OCI-LY1 (cell line): ENCODE results near the gene ROCK2.

Experiments used
- H2AFZ ChIP-seq: fragments of 200-600 bp; sonication (generic), shearing (Covaris generic); 2 replicates; pipeline ENCODE4 v1.6.0; 2014; ENCODE audit warnings: antibody characterized with exemption, mild to moderate bottlenecking, low read length
- H3F3A ChIP-seq: fragments of 200-600 bp; sonication (generic), shearing (Covaris generic); 2 replicates; pipeline ENCODE4 v1.6.0; 2014; ENCODE audit warnings: mild to moderate bottlenecking, antibody characterized with exemption, low read length, moderate library complexity; ENCODE audit not compliant: insufficient read depth
- H3K27ac ChIP-seq: fragments of 200-600 bp; sonication (generic); 2 replicates; pipeline ENCODE4 v1.5.1; 2014; ENCODE audit warnings: low read length, mixed run types, mild to moderate bottlenecking, low read depth; ENCODE audit not compliant: poor library complexity, severe bottlenecking
- H3K27me3 ChIP-seq: fragments of 200-600 bp; sonication (generic); 2 replicates; pipeline ENCODE4 v1.6.0; 2014; ENCODE audit warnings: antibody characterized with exemption, mild to moderate bottlenecking, low read length, moderate library complexity; ENCODE audit not compliant: insufficient read depth
- H3K36me3 ChIP-seq: fragments of 200-600 bp; sonication (generic); 2 replicates; pipeline ENCODE4 v1.6.1; 2014; ENCODE audit warnings: mild to moderate bottlenecking, antibody characterized with exemption, low read length, moderate library complexity, mixed read lengths; ENCODE audit not compliant: insufficient read depth
- H3K4me1 ChIP-seq: fragments of 200-600 bp; sonication (generic); 2 replicates; pipeline ENCODE4 v1.5.1; 2014; ENCODE audit warnings: mild to moderate bottlenecking, low read length, moderate library complexity; ENCODE audit not compliant: insufficient read depth, severe bottlenecking
- H3K4me2 ChIP-seq: fragments of 200-600 bp; sonication (generic), shearing (Covaris generic); 2 replicates; pipeline ENCODE4 v1.6.1; 2014; ENCODE audit warnings: low read length
- H3K4me3 ChIP-seq: fragments of 200-600 bp; sonication (generic); 2 replicates; pipeline ENCODE4 v1.5.1; 2014; ENCODE audit warnings: low read length, low read depth, mild to moderate bottlenecking, mixed read lengths; ENCODE audit not compliant: poor library complexity, severe bottlenecking
- H3K79me2 ChIP-seq: fragments of 200-600 bp; shearing (Covaris generic); 2 replicates; pipeline ENCODE4 v1.6.1; 2016; ENCODE audit warnings: mixed run types, low read length, mixed read lengths; ENCODE audit not compliant: insufficient read depth
- H3K9ac ChIP-seq: fragments of 200-600 bp; sonication (generic), shearing (Covaris generic); 2 replicates; pipeline ENCODE4 v1.6.1; 2014; ENCODE audit warnings: mild to moderate bottlenecking, low read length, mixed read lengths
- H3K9me2 ChIP-seq: fragments of 200-600 bp; sonication (generic), shearing (Covaris generic); 2 replicates; pipeline ENCODE4 v1.6.1; 2014; ENCODE audit warnings: low read depth, mild to moderate bottlenecking, low read length, mixed read lengths
- H3K9me3 ChIP-seq: fragments of 200-600 bp; shearing (Covaris generic); 2 replicates; pipeline ENCODE4 v1.6.1; 2014; ENCODE audit warnings: low read length, mixed read lengths
- H4K20me1 ChIP-seq: fragments of 200-600 bp; sonication (generic), shearing (Covaris generic); 2 replicates; pipeline ENCODE4 v1.6.0; 2016; ENCODE audit warnings: mild to moderate bottlenecking, low read length; ENCODE audit not compliant: insufficient read depth
- CTCF ChIP-seq: fragments of 200-600 bp; sonication (generic), shearing (Covaris generic); IDR thresholded peaks from 2 replicates; pipeline ENCODE4 v1.5.1; 2017; ENCODE audit warnings: mild to moderate bottlenecking, antibody characterized with exemption, low read length, moderate library complexity, mixed read lengths
- EZH2 ChIP-seq: fragments of 200-600 bp; sonication (generic), shearing (Covaris generic); IDR thresholded peaks from 2 replicates; pipeline ENCODE4 v1.8.0; 2017; ENCODE audit warnings: borderline replicate concordance, mixed run types, mild to moderate bottlenecking, antibody characterized with exemption, low read length, moderate library complexity, mixed read lengths

ROCK2 gene

DNA sequence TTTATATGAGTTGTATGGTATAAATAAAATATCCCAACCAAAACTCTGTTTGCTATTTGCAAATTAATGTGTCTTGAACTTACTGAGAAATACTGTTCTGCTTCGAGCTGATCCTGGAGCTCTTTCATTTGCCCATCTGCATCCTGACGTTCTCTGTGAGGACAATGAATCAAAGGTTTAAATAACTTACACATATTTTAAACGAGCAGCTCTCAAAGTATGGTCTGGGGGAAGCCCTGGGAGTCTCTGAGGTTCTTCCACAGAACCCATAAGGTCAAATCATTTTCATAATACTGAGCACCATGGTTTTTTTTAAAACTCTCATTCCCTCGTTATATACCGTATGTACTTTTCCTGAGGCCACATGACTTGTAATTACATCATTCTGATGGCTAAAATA is 142.5 kb downstream of the ROCK2 start:
- H3K27ac ChIP-seq: no peak overlapping the region
- H3K9me2 ChIP-seq: no peaks in the 10 kb centered on the region
- no peaks in the 10 kb centered on the region for H3K27me3 ChIP-seq
- H3F3A ChIP-seq: no peaks in the 10 kb centered on the region
- H3K4me1 ChIP-seq: no peaks in the 10 kb centered on the region
- peaks cover 15% of the 10 kb centered on the region; the same call in 1 of the 2 replicates for H3K36me3 ChIP-seq
- no peaks in the 10 kb centered on the region for H3K9me3 ChIP-seq
- H4K20me1 ChIP-seq: no peaks in the 10 kb centered on the region
- H2AFZ ChIP-seq: no peak overlapping the region
- no peaks in the 10 kb centered on the region for H3K79me2 ChIP-seq
- no peak overlapping the region for H3K9ac ChIP-seq
- no peak overlapping the region for H3K4me3 ChIP-seq
- TF ChIP-seq CTCF (no peak), EZH2 (no peak)
- H3K4me2 ChIP-seq: no peak overlapping the region

DNA sequence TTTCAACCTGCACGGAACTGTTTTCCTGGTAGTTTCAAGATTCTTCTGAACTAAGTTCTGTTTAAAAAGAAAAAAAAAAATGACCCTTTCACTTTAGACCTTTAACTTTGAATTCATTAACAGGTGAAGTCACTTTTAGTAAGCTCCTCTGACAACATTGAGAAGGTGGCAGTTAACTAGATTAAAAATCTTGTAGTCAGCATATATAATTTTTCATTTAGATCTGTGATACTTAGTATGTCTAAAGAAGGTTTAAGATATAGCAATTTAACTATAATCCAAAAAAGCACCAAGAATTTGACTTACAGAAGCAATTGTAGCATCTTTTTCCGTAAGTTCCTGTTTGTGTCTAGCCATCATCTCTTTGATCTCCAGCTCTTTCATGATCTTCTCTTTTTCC is 143.8 kb downstream of the ROCK2 start:
- peaks cover 25% of the 10 kb centered on the region; the same call in 1 of the 2 replicates for H3K36me3 ChIP-seq

GRCh38 chr2:11196246-11196645 is 148.2 kb downstream of the ROCK2 start:
- H3K27ac ChIP-seq: no peak overlapping the region
- no peaks in the 10 kb centered on the region for H3F3A ChIP-seq
- H3K27me3 ChIP-seq: no peaks in the 10 kb centered on the region
- H3K9me2 ChIP-seq: no peaks in the 10 kb centered on the region
- H2AFZ ChIP-seq: no peak overlapping the region
- H3K79me2 ChIP-seq: no peaks in the 10 kb centered on the region
- H3K36me3 ChIP-seq: peaks cover 30% of the 10 kb centered on the region; the same call in 1 of the 2 replicates
- H3K4me1 ChIP-seq: no peaks in the 10 kb centered on the region
- H4K20me1 ChIP-seq: no peaks in the 10 kb centered on the region
- no peak overlapping the region for H3K9ac ChIP-seq
- no peak for TF ChIP-seq EZH2
- no peak overlapping the region for H3K4me3 ChIP-seq
- no peaks in the 10 kb centered on the region for H3K9me3 ChIP-seq
- no peak overlapping the region for H3K4me2 ChIP-seq

More for the DNA sequence above, 143.8 kb downstream of the ROCK2 start:
- Histone ChIP-seq H3K4me1 (no peaks in the 10 kb centered on the region), H3K4me2 (no peak overlapping the region), H3F3A (no peaks in the 10 kb centered on the region), H3K27me3 (no peaks in the 10 kb centered on the region), H3K79me2 (no peaks in the 10 kb centered on the region), H3K9ac (no peak overlapping the region), H3K9me3 (no peaks in the 10 kb centered on the region), H3K27ac (no peak overlapping the region), H3K9me2 (no peaks in the 10 kb centered on the region), H3K4me3 (no peak overlapping the region), H2AFZ (no peak overlapping the region), H4K20me1 (no peaks in the 10 kb centered on the region)
- no peak for TF ChIP-seq EZH2
- TF ChIP-seq CTCF: no peak

GRCh38 chr2:11187731-11188130 is 156.7 kb downstream of the ROCK2 start:
- Histone ChIP-seq H3F3A (no peaks in the 10 kb centered on the region), H3K9me2 (no peaks in the 10 kb centered on the region), H3K4me2 (no peak overlapping the region), H3K36me3 (peaks cover 4% of the 10 kb centered on the region; the same call in 1 of the 2 replicates), H4K20me1 (no peaks in the 10 kb centered on the region), H3K27ac (no peak overlapping the region), H3K79me2 (no peaks in the 10 kb centered on the region), H3K9ac (no peak overlapping the region), H3K27me3 (no peaks in the 10 kb centered on the region), H2AFZ (no peak overlapping the region), H3K9me3 (no peaks in the 10 kb centered on the region), H3K4me3 (no peak overlapping the region), H3K4me1 (no peaks in the 10 kb centered on the region)
- TF ChIP-seq EZH2: no peak
- TF ChIP-seq CTCF: no peak
